Activated B cell treated with CpG ODN at 0.5 μM for 24 hours (primary cell): ENCODE results near the gene TGM2. TPM values are rescaled to one million over a fixed set of nuclear protein-coding genes. Genes with fewer than 3 reads are reported as not detected.

ENCODE experiments used
- ATAC-seq: fragments of 200-7000 bp; cut with Tn5 transposase; one replicate; pipeline ENCODE4 v1.10.0; 2021; ENCODE audit warnings: low read depth, mild to moderate bottlenecking, moderate library complexity
- CTCF ChIA-PET: fragments of 350-600 bp; sonication (Branson Sonifier 250); formaldehyde crosslinking; loops from one replicate; lab custom pipeline; 2021; ENCODE audit warnings: antibody characterized with exemption; lab: Charles Lee
- POLR2A ChIA-PET: fragments of 350-600 bp; sonication (Branson Sonifier 250); formaldehyde crosslinking; loops from one replicate; lab custom pipeline; 2021; ENCODE audit warnings: antibody characterized with exemption; lab: Charles Lee
- DNase-seq: peaks from one replicate; pipeline ENCODE4 v3.0.0; 2022
- H3K27ac Mint-ChIP-seq: one replicate; pipeline ENCODE4 v1.8.0; 2020; ENCODE audit warnings: mixed read lengths
- H3K27me3 Mint-ChIP-seq: one replicate; pipeline ENCODE4 v1.8.0; 2021; ENCODE audit warnings: mixed read lengths
- H3K36me3 Mint-ChIP-seq: one replicate; pipeline ENCODE4 v1.8.0; 2021; ENCODE audit warnings: low read depth, mixed read lengths
- H3K4me1 Mint-ChIP-seq: one replicate; pipeline ENCODE4 v1.8.0; 2021; ENCODE audit warnings: mixed read lengths
- H3K4me3 Mint-ChIP-seq: one replicate; pipeline ENCODE4 v1.8.0; 2020; ENCODE audit warnings: mild to moderate bottlenecking, mixed read lengths
- H3K9me3 Mint-ChIP-seq: one replicate; pipeline ENCODE4 v1.8.0; 2020; ENCODE audit warnings: mixed read lengths
- intact Hi-C: fragments of 100-400 bp; cut with micrococcal nuclease; formaldehyde crosslinking; loops from one replicate; pipeline ENCODE4 v1.15.1; 2024
- total RNA-seq: library from RNA; stranded (reverse); gene quantifications from 2 replicates; pipeline ENCODE4 v1.2.3, GENCODE V29; 2022
- TF ChIP-seq, protein P1 (sequence below): fragments of 200-600 bp; IDR thresholded peaks from one replicate; pipeline ENCODE4 v1.8.0; 2022; ENCODE audit warnings: antibody characterized with exemption, mild to moderate bottlenecking

The TGM2 gene
- total RNA-seq, 1 donor from 2014 or later, result 22.9 TPM

DNA sequence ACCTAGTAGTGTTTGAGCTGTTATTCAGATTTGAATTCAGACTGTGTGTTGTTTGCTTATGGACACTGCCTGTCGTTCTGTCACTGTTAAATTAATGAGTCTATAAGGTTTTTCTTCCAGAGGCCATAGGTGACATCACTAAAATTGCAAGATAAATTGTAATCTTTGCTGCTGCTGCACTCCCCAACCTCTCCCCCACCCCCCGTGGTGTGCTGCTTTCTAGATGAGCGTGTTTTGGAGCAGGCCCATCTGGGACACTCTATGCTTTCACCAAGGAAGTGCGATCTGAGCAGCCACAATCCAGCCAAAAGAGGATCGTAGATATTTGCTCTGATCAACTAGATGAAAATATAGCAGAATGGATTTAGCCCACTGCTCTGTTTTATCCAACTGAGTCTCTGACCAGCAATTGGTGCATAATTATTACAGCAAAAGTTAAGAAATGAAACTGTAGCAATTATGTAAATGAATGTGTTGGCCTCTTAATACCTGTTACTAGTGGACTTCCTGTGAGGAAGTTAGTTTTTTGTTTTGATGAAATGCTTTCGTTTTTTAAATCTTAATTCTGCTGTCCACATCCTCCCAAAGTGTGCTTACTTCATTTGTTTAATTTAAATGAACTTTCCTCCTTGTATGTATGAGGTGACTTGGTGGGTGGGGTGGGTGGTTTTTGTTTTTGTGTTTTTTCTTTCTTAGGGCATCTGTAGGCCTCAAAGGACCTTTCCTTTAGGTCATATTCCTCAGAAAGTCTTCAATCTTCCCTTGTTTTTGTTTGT lies 73.4 kb downstream of the TGM2 start:
- Mint-ChIP-seq H3K27ac (peak overlapping the region; percentile 96), H3K36me3 (peaks cover 46% of the 10 kb centered on the region), H3K4me1 (peaks cover 71% of the 10 kb centered on the region), H3K4me3 (peak overlapping the region; percentile 46), H3K9me3 (no peaks in the 10 kb centered on the region), H3K27me3 (no peaks in the 10 kb centered on the region)
- peak; percentile 12 for ATAC-seq
- intact Hi-C loops, result loop anchor here (1.0 kb wide), 1 partner anchor 7 kb away; no protein-coding TSS in a partner anchor
- CTCF ChIA-PET, result interaction anchor here (12.8 kb wide), 1 partner anchor 15 kb away, joined by 101 read pairs; no protein-coding TSS in a partner anchor
- POLR2A ChIA-PET, result interaction anchor here (0.9 to 8.3 kb wide), 3 partner anchors 13 to 58 kb away, joined by 3 to 149 read pairs (median 3); partner anchors contain the start of gene RPRD1B
- DNase-seq, result no peak
- TF ChIP-seq, protein P1, sequence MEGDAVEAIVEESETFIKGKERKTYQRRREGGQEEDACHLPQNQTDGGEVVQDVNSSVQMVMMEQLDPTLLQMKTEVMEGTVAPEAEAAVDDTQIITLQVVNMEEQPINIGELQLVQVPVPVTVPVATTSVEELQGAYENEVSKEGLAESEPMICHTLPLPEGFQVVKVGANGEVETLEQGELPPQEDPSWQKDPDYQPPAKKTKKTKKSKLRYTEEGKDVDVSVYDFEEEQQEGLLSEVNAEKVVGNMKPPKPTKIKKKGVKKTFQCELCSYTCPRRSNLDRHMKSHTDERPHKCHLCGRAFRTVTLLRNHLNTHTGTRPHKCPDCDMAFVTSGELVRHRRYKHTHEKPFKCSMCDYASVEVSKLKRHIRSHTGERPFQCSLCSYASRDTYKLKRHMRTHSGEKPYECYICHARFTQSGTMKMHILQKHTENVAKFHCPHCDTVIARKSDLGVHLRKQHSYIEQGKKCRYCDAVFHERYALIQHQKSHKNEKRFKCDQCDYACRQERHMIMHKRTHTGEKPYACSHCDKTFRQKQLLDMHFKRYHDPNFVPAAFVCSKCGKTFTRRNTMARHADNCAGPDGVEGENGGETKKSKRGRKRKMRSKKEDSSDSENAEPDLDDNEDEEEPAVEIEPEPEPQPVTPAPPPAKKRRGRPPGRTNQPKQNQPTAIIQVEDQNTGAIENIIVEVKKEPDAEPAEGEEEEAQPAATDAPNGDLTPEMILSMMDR, result no peak

DNA sequence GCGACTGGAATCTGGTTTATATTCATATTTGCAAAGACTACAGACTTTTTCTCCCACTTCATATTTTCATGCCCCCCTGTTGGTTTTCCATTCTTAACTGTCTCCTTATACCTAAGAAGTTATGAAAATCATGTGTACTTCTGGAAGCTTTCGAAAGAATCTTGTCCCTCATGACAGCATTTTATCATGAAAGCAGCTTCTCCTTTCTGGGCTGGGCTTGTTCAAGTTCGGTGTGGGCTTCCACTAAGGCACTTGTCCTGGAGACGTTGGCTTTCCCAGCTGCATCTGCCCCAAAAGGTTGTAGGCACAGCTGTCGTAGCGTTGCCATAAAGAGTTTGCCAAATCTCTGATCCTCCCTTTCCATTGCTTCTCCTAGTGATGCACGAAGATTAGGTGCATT lies 75.0 kb downstream of the TGM2 start:
- H3K4me3 Mint-ChIP-seq, result no peak overlapping the region
- TF ChIP-seq, protein P1, result no peak
- ATAC-seq (no peak), DNase-seq (no peak)
- intact Hi-C loops, result no loop called here
- peak overlapping the region; percentile 77 for H3K27ac Mint-ChIP-seq
- no peaks in the 10 kb centered on the region for H3K9me3 Mint-ChIP-seq
- peaks cover 58% of the 10 kb centered on the region for H3K4me1 Mint-ChIP-seq
- ChIA-PET CTCF (interaction anchor here (12.8 kb wide), 1 partner anchor 14 kb away, joined by 101 read pairs; no protein-coding TSS in a partner anchor), POLR2A (interaction anchor here (8.3 kb wide), 1 partner anchor 11 kb away, joined by 149 read pairs; no protein-coding TSS in a partner anchor)
- no peaks in the 10 kb centered on the region for H3K27me3 Mint-ChIP-seq
- H3K36me3 Mint-ChIP-seq, result peaks cover 58% of the 10 kb centered on the region

DNA sequence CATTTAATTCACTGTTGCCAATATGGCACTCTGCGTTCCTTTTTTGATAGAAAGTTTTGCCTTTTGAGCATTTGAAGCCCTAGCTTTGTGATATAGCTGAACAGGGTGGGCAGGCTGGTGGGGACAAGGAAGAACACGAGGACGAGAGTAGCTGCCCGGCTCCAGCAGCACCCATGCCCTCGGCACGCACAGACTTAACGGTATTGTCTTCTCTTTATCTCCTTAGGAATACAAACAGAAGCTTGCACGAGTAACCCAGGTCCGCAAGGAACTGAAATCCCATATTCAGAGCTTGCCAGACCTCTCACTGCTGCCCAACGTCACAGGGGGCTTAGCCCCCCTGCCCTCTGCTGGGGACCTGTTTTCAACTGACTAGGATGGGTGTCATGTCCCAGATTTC lies 75.6 kb downstream of the TGM2 start:
- H3K4me3 Mint-ChIP-seq, result no peak overlapping the region
- POLR2A ChIA-PET, result interaction anchor here (8.3 kb wide), 1 partner anchor 11 kb away, joined by 149 read pairs; no protein-coding TSS in a partner anchor
- DNase-seq (no peak), ATAC-seq (no peak)
- CTCF ChIA-PET, result interaction anchor here (1.6 to 12.8 kb wide), 2 partner anchors 13 to 24 kb away, joined by 3 to 101 read pairs; no protein-coding TSS in a partner anchor
- TF ChIP-seq, protein P1, result no peak
- peak overlapping the region; percentile 77 for H3K27ac Mint-ChIP-seq
- intact Hi-C loops, result no loop called here
- peaks cover 64% of the 10 kb centered on the region for H3K36me3 Mint-ChIP-seq
- no peaks in the 10 kb centered on the region for H3K9me3 Mint-ChIP-seq
- no peaks in the 10 kb centered on the region for H3K27me3 Mint-ChIP-seq
- peaks cover 52% of the 10 kb centered on the region for H3K4me1 Mint-ChIP-seq

DNA sequence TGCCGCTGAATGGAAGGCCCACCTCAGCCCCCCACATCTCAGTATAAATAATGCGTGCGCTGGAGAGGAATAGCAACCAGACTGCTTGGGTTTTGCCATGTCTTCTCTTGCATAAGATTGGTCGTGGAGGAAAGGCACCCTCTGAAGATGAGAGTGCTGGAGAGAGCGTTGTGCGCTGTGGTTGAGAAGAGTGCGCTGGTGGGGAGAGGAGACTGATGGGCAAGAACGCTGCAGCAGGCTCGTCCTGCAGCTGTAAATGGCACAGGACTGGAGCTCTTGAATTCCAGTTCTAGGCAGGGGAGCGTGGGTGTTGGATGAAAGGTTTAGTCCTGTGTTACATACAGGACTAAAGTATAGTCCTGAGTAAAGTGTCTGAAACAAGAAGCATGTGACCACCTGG lies 80.0 kb downstream of the TGM2 start:
- POLR2A ChIA-PET, result interaction anchor here (0.6 kb wide), 1 partner anchor 9 kb away, joined by 3 read pairs; no protein-coding TSS in a partner anchor
- no peaks in the 10 kb centered on the region for H3K9me3 Mint-ChIP-seq
- H3K27me3 Mint-ChIP-seq, result no peaks in the 10 kb centered on the region
- no peak overlapping the region for H3K27ac Mint-ChIP-seq
- intact Hi-C loops, result no loop called here
- CTCF ChIA-PET, result interaction anchor here (2.5 kb wide), 1 partner anchor 11 kb away, joined by 8 read pairs; no protein-coding TSS in a partner anchor
- H3K4me1 Mint-ChIP-seq, result peaks cover 28% of the 10 kb centered on the region
- H3K4me3 Mint-ChIP-seq, result no peak overlapping the region
- peaks cover 84% of the 10 kb centered on the region for H3K36me3 Mint-ChIP-seq
- DNase-seq (no peak), ATAC-seq (no peak)
- TF ChIP-seq, protein P1, result no peak
